GM19372 (cell line): Measurements from ENCODE around the gene ASGR1.
"Not testable (repeated sequence)": the region's sequence is repeated elsewhere in the genome, so short reads cannot be mapped to it uniquely, and the experiment has no call there.

Experiments
- ATAC-seq: cut with Tn5 transposase; IDR thresholded peaks from one replicate; pipeline ENCODE4 v1.9.1; 2021; ENCODE audit warnings: mild to moderate bottlenecking, low read depth, moderate library complexity; ENCODE audit not compliant: unreplicated experiment

The ASGR1 gene

GRCh38 chr17:7129311-7129710, 49.9 kb downstream of the ASGR1 start:
- no peak for ATAC-seq

- no peak for ATAC-seq
Observed at GRCh38 chr17:7128160-7128559, 51.0 kb downstream of the ASGR1 start.

GRCh38 chr17:7127501-7127900, 51.7 kb downstream of the ASGR1 start:
- ATAC-seq = not testable (repeated sequence)

- not testable (repeated sequence) for ATAC-seq
Observed at GRCh38 chr17:7126386-7126785, 52.8 kb downstream of the ASGR1 start.

GRCh38 chr17:7124923-7125322, 54.2 kb downstream of the ASGR1 start:
- no peak for ATAC-seq

GRCh38 chr17:7123844-7124243, 55.3 kb downstream of the ASGR1 start:
- ATAC-seq = no peak
